ENCODE data around the gene ENSA. TPM values are rescaled to one million over a fixed set of nuclear protein-coding genes. Genes with fewer than 3 reads are reported as not detected.
"Not testable (repeated sequence)": the region's sequence is repeated elsewhere in the genome, so short reads cannot be mapped to it uniquely, and the experiment has no call there.

ENSA gene
- total and polyA plus RNA-seq, 2 donors (not counting 3 experiments of a cell fraction or from before 2014, with no cell fraction given): 32.4 to 155 TPM

DNA sequence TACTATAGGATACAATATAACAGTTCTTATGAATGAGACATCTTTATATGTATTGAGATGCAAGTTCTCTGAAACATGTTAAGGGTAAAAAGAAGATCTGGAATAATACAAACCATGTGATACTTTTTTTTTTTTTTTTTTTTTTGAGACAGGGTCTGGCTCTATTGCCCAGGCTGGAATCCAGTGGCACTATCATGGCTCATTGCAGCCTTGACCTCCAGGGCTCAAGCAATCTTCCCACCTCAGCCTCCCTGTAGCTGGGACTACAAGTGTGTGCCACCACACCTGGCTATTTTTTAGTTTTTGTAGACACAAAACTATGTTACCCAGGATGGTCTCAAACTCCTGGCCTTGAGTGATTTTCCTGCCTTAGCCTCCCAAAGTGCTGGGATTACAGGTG is 27.9 kb downstream of the ENSA start:
- no peak for DNase-seq (ENCODE audit: low read depth, low spot score)
- BruUV-seq (replicated peaks): no TSS peak
- Histone ChIP-seq H3K4me2 (ENCODE audit: insufficient read depth, low read length) (no peak overlapping the region), H3K79me2 (ENCODE audit: control insufficient read depth, insufficient read depth, low read length) (no peaks in the 10 kb centered on the region), H3K9me1 (replicated peaks; ENCODE audit: control insufficient read depth, extremely low read depth, insufficient read depth, low read length) (no peaks in the 10 kb centered on the region), H3K36me3 (ENCODE audit: control insufficient read depth in 2 of 2, extremely low read depth in 1 of 2, insufficient read depth in 2 of 2, low read length in 2 of 2) (no peaks in the 10 kb centered on the region), H4K20me1 (replicated peaks; ENCODE audit: control insufficient read depth, extremely low read depth, insufficient read depth, low read length) (no peaks in the 10 kb centered on the region), H3K27ac (ENCODE audit: insufficient read depth, low read depth, low read length) (no peak overlapping the region), H3K27me3 (ENCODE audit: control insufficient read depth in 2 of 2, insufficient read depth in 2 of 2, low read length in 2 of 2) (no peaks in the 10 kb centered on the region), H3K9me3 (replicated peaks; ENCODE audit: control insufficient read depth, insufficient read depth, low read length) (no peaks in the 10 kb centered on the region), H3K9ac (replicated peaks; ENCODE audit: extremely low read depth, insufficient read depth, low read length) (no peak overlapping the region), H2AFZ (ENCODE audit: low read depth, low read length) (no peak overlapping the region), H3K4me3 (replicated peaks in 1 of 3; ENCODE audit: insufficient read depth in 1 of 3, low read depth in 1 of 3, low read length in 3 of 3) (no peak overlapping the region), H3K4me1 (ENCODE audit: control insufficient read depth, extremely low read depth, insufficient read depth, low read length) (peaks cover 17% of the 10 kb centered on the region)
- intact Hi-C loops (cut with micrococcal nuclease): no loop called here
- dilution Hi-C loops (cut with MboI; ENCODE audit: extremely low pct_ligation_motif_present, low sequenced_read_pairs): no loop called here
- POLR2A ChIA-PET: no interaction called here
- no peak for FAIRE-seq
- TF ChIP-seq MAX (IDR thresholded peaks at IDR 0.05; ENCODE audit: insufficient read depth, insufficient read length) (no peak), POLR2A (IDR thresholded peaks at IDR 0.05; ENCODE audit: low read depth, low read length) (no peak), FOS (IDR thresholded peaks at IDR 0.05; ENCODE audit: borderline replicate concordance, insufficient read depth, low read length) (no peak), MYC (IDR thresholded peaks at IDR 0.05; ENCODE audit: low read depth, low read length) (no peak), POLR2AphosphoS5 (IDR thresholded peaks at IDR 0.05; ENCODE audit: insufficient read depth, low read depth, low read length) (no peak), GATA2 (IDR thresholded peaks at IDR 0.05; ENCODE audit: insufficient read depth, insufficient read length, low read depth, low read length) (no peak)
- CTCF ChIA-PET: no interaction called here

- not testable (repeated sequence) for FAIRE-seq
Measured at GRCh38 chr1:150598346-150598745, 31.1 kb downstream of the ENSA start.

More at GRCh38 chr1:150598346-150598745, 31.1 kb downstream of the ENSA start:
- H3K27ac ChIP-seq (ENCODE audit: insufficient read depth, low read depth, low read length); H2AFZ ChIP-seq (ENCODE audit: low read depth, low read length); H3K9me1 ChIP-seq (replicated peaks; ENCODE audit: control insufficient read depth, extremely low read depth, insufficient read depth, low read length); dilution Hi-C loops (cut with MboI; ENCODE audit: extremely low pct_ligation_motif_present, low sequenced_read_pairs); H3K4me2 ChIP-seq (ENCODE audit: insufficient read depth, low read length); H4K20me1 ChIP-seq (replicated peaks; ENCODE audit: control insufficient read depth, extremely low read depth, insufficient read depth, low read length); H3K79me2 ChIP-seq (ENCODE audit: control insufficient read depth, insufficient read depth, low read length); H3K4me3 ChIP-seq (replicated peaks in 1 of 3; ENCODE audit: insufficient read depth in 1 of 3, low read depth in 1 of 3, low read length in 3 of 3); BruUV-seq (replicated peaks); H3K4me1 ChIP-seq (ENCODE audit: control insufficient read depth, extremely low read depth, insufficient read depth, low read length); H3K9ac ChIP-seq (replicated peaks; ENCODE audit: extremely low read depth, insufficient read depth, low read length); H3K36me3 ChIP-seq (ENCODE audit: control insufficient read depth in 2 of 2, extremely low read depth in 1 of 2, insufficient read depth in 2 of 2, low read length in 2 of 2); H3K27me3 ChIP-seq (ENCODE audit: control insufficient read depth in 2 of 2, insufficient read depth in 2 of 2, low read length in 2 of 2); H3K9me3 ChIP-seq (replicated peaks; ENCODE audit: control insufficient read depth, insufficient read depth, low read length); DNase-seq (ENCODE audit: low read depth, low spot score); intact Hi-C loops (cut with micrococcal nuclease): not testable (repeated sequence)
- POLR2A ChIA-PET: interaction anchor here (1.2 kb wide), 1 partner anchor 19 kb away, joined by 4 read pairs; the partner anchor contains the start of gene MCL1
- CTCF ChIA-PET: interaction anchor here (1.0 kb wide), 1 partner anchor 39 kb away, joined by 3 read pairs; no protein-coding TSS in a partner anchor
